ENCODE results near the gene UQCRH. TPM values are rescaled to one million over a fixed set of nuclear protein-coding genes. Genes with fewer than 3 reads are reported as not detected.
A peak's percentile ranks its signal among the peaks of the same experiment; 100 is the strongest.

UQCRH gene
- total and polyA plus RNA-seq, 2 of the 4 experiments (the other 2 are of a cell fraction), result 347 to 736 TPM

DNA sequence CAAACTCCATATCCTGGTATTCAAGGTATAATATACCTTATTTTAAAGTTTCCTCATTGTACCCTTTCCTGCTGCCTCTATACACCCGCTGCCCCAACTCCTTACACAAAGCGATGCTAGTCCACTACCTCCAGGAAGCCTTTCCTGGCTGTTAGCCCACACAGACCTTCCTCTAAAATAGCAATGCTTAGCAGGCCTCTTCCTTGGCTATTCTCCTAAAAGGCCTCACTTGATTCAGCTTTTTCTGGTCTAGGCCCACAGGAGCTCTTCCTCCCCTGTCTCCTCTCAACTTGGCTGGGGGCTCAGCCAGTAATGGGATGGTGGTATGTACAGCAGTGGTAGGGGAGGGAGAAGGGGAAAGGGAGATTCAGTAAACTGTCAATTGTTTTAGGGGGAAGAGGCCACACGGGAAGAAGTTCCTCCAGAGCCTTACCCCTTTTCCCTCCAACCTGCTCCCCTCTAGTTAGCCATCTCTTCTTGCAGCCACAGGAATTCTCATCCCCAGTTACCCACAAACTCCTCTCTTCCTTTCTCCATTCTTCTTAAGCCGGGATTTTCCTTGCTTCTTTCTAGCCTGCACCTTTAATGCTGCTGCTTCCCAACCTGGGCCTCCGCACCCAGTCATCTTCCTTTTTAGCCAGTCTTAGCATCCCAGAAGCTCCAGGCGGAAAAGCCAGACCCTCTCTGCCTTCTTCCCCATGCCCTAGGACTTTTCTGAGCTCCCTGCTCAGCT is 2.7 kb upstream of the UQCRH start:
- no TSS peak for BruUV-seq (replicated peaks)
- 21% methylated on average over 3 of the region's 6 CpGs; no CpG with 5 or more reads in 1 of the 2 experiments for WGBS, 2 experiments (ENCODE audit: extremely low coverage in 2 of 2, insufficient read length in 1 of 2)
- Histone ChIP-seq H3K56ac (ENCODE audit: extremely low read depth, insufficient read depth, low read length) (peak overlapping the region; percentile 77), H3K27me3 (ENCODE audit: control insufficient read depth, insufficient read depth, low read length) (no peaks in the 10 kb centered on the region), H2BK20ac (ENCODE audit: low read depth, low read length) (no peak overlapping the region), H3K9ac (ENCODE audit: low read depth, low read length) (peak overlapping the region; percentile 100), H2BK15ac (ENCODE audit: low read depth, low read length) (no peak overlapping the region), H3K9me1 (ENCODE audit: insufficient read depth, low read length) (peaks cover 15% of the 10 kb centered on the region), H3K4me1 (ENCODE audit: control insufficient read depth, insufficient read depth, low read length) (peaks cover 5% of the 10 kb centered on the region), H3K4ac (ENCODE audit: low read depth, low read length) (peak overlapping the region; percentile 86), H3K27ac (ENCODE audit: insufficient read depth, low read length) (peak overlapping the region; percentile 100), H2BK5ac (ENCODE audit: low read depth, low read length, poor library complexity, severe bottlenecking) (peak overlapping the region; percentile 94), H4K5ac (ENCODE audit: low read depth, low read length) (peak overlapping the region; percentile 90), H2BK120ac (ENCODE audit: low read depth, low read length) (no peak overlapping the region), H4K8ac (ENCODE audit: low read depth in 2 of 2, low read length in 2 of 2) (peak overlapping the region; percentile 64 to 93), H3K36me3 (ENCODE audit: control insufficient read depth, insufficient read depth, low read length) (peaks cover 12% of the 10 kb centered on the region), H3K9me3 (ENCODE audit: control insufficient read depth, insufficient read depth, low read length) (no peaks in the 10 kb centered on the region), H3K4me2 (ENCODE audit: low read depth, low read length) (peak overlapping the region; percentile 83), H3K14ac (replicated peaks; ENCODE audit: low read depth, low read length) (peak overlapping the region; percentile 79), H3K18ac (ENCODE audit: low read depth, low read length) (no peak overlapping the region), H3K4me3 (ENCODE audit: insufficient read depth, low read depth, low read length) (peak overlapping the region; percentile 97), H3K23ac (ENCODE audit: low read depth, low read length) (peak overlapping the region; percentile 93), H2AK5ac (ENCODE audit: low read depth, low read length) (peak overlapping the region; percentile 85), H4K20me1 (ENCODE audit: insufficient read depth, low read length) (peaks cover 29% of the 10 kb centered on the region), H4K91ac (ENCODE audit: insufficient read depth, low read depth, low read length) (peak overlapping the region; percentile 60), H3K79me1 (ENCODE audit: low read depth in 1 of 2, low read length in 2 of 2) (peaks cover 16 to 48% of the 10 kb centered on the region in 2 experiments), H2AK9ac (replicated peaks; ENCODE audit: low read depth, low read length, poor library complexity) (peak overlapping the region; percentile 97), H2AFZ (replicated peaks; ENCODE audit: low read length, poor library complexity) (peak overlapping the region; percentile 84)
- CTCF ChIA-PET, result interaction anchor here (0.6 to 1.4 kb wide), 2 partner anchors 10 to 56 kb away, joined by 3 read pairs; no protein-coding TSS in a partner anchor
- POLR2A ChIA-PET (ENCODE audit: unreplicated experiment), result interaction anchor here (0.9 kb wide), 1 partner anchor 54 kb away, joined by 4 read pairs; the partner anchor contains the start of gene RAD54L
- in situ Hi-C loops (cut with MboI; ENCODE audit: low sequenced_read_pairs), result no loop called here
- no peak for ATAC-seq (ENCODE audit: low read depth)
- 0 out of 2 replicates have a peak, but pooled peaks have one; percentile 10 for TF ChIP-seq POLR2A (IDR thresholded peaks at IDR 0.05; ENCODE audit: low read depth, low read length)
- TF ChIP-seq CEBPB (IDR thresholded peaks at IDR 0.05; ENCODE audit: low read depth, low read length), result no peak
- no peak for TF ChIP-seq MAZ (IDR thresholded peaks at IDR 0.05; ENCODE audit: borderline replicate concordance, low read depth, low read length)
- dilution Hi-C loops (cut with HindIII; ENCODE audit: low sequenced_read_pairs, unreplicated experiment), result no loop called here
- intact Hi-C loops (cut with micrococcal nuclease), result no loop called here
- DNase-seq, result peak; percentile 41

Measured in IMR-90 (cell line).